NT2/D1 (cell line): ENCODE data around the gene ANKRD45.
"Not testable (repeated sequence)": the region's sequence is repeated elsewhere in the genome, so short reads cannot be mapped to it uniquely, and the experiment has no call there.

ENCODE experiments used
- DNase-seq: peaks from one replicate; pipeline ENCODE4 v3.0.0-alpha.2; 2011; ENCODE audit warnings: low read depth, low spot score
- H3K27me3 ChIP-seq: 2 replicates; pipeline ENCODE4 v1.6.0; 2011; ENCODE audit warnings: mild to moderate bottlenecking; ENCODE audit not compliant: insufficient read length, insufficient read depth
- H3K36me3 ChIP-seq: 2 replicates; pipeline ENCODE4 v1.6.1; 2011; ENCODE audit warnings: mild to moderate bottlenecking, low read length, mixed read lengths; ENCODE audit not compliant: insufficient read depth, insufficient read length
- H3K4me1 ChIP-seq: 2 replicates; pipeline ENCODE4 v1.5.1; 2011; ENCODE audit not compliant: insufficient read depth, insufficient read length
- H3K4me3 ChIP-seq: 2 replicates; pipeline ENCODE4 v1.5.1; 2011; ENCODE audit warnings: low read depth; ENCODE audit not compliant: insufficient read length
- H3K9ac ChIP-seq: 2 replicates; pipeline ENCODE4 v1.6.0; 2011; ENCODE audit warnings: low read depth; ENCODE audit not compliant: insufficient read length
- H3K9me3 ChIP-seq: 2 replicates; pipeline ENCODE4 v1.5.1; 2011; ENCODE audit warnings: mild to moderate bottlenecking, low read length; ENCODE audit not compliant: insufficient read depth
- SUZ12 ChIP-seq: IDR thresholded peaks from 2 replicates; pipeline ENCODE4 v1.6.1; 2011; ENCODE audit not compliant: insufficient read length, insufficient read depth; ENCODE audit errors: extremely low read depth
- YY1 ChIP-seq: IDR thresholded peaks from 2 replicates; pipeline ENCODE4 v1.6.1; 2011; ENCODE audit not compliant: insufficient read length, insufficient read depth
- ZNF274 ChIP-seq: IDR thresholded peaks from 2 replicates; pipeline ENCODE4 v1.6.1; 2011; ENCODE audit warnings: mild to moderate bottlenecking, low read depth, low read length

Gene ANKRD45

DNA sequence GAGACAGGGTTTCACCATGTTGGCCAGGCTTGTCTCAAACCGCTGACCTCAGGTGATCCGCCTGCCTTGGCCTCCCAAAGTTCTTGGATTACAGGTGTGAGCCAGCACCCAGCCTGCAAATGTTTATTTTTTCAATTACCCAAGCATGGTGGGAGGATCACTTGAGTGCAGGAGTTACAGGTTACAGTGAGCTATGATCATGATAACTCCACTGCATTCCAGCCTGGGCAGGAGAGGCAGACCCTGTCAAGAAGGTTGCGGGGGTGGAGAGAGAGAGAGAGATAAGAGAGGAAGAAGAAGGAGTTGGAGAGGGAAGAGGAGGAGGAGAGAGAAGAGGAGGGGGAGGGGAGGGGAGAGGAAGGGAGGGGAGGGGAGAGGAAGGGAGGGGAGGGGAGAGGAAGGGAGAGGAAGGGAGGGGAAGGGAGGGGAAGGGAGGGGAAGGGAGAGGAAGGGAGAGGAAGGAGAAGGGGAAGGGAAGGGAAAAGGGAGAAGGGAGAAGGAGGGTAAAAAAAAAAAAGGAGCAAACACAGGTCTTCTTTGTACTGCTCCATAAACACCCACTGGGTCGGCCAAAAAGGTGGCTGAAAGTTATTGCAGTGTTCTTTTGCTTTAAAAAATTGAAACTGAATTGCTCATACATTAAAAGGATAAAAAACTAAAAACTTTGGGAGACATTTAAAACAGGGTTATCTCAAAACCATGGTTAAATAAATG is 61.0 kb downstream of the ANKRD45 start:
- Histone ChIP-seq H3K9ac (no peak overlapping the region), H3K36me3 (no peaks in the 10 kb centered on the region), H3K4me3 (no peak overlapping the region), H3K9me3 (peaks cover 26% of the 10 kb centered on the region), H3K27me3 (no peaks in the 10 kb centered on the region), H3K4me1 (no peaks in the 10 kb centered on the region)
- DNase-seq, result no peak
- TF ChIP-seq YY1, result no peak
- no peak for TF ChIP-seq ZNF274
- no peak for TF ChIP-seq SUZ12

GRCh38 chr1:173603056-173603591 is 66.5 kb downstream of the ANKRD45 start, which contains the start of gene SLC9C2:
TSS of gene SLC9C2 (minus strand) at chr1:173603072. CDS start at chr1:173601776, 1,296 bp downstream.
- TF ChIP-seq YY1, result no peak
- TF ChIP-seq SUZ12, result no peak
- TF ChIP-seq ZNF274, result no peak
- H3K9me3 ChIP-seq, result no peaks in the 10 kb centered on the region; the same call in 1 of the 2 replicates
- H3K27me3 ChIP-seq, result no peaks in the 10 kb centered on the region
- H3K9ac ChIP-seq, result no peak within 1 kb of the TSS
- no peaks in the 10 kb centered on the region for H3K36me3 ChIP-seq
- H3K4me3 ChIP-seq, result no peak within 1 kb of the TSS
- DNase-seq, result no peak
- no peaks in the 10 kb centered on the region for H3K4me1 ChIP-seq

- Histone ChIP-seq H3K9me3 (no peaks in the 10 kb centered on the region), H3K27me3 (no peaks in the 10 kb centered on the region), H3K36me3 (no peaks in the 10 kb centered on the region), H3K9ac (no peak overlapping the region), H3K4me1 (no peaks in the 10 kb centered on the region), H3K4me3 (no peak overlapping the region)
- no peak for DNase-seq
- no peak for TF ChIP-seq SUZ12
- no peak for TF ChIP-seq ZNF274
- TF ChIP-seq YY1, result no peak
These were observed 68.1 kb downstream of the ANKRD45 start for GRCh38 chr1:173601588-173601987.

GRCh38 chr1:173596097-173596825 is 73.4 kb downstream of the ANKRD45 start:
- H3K4me1 ChIP-seq, result no peaks in the 10 kb centered on the region
- no peak overlapping the region for H3K9ac ChIP-seq
- H3K27me3 ChIP-seq, result no peaks in the 10 kb centered on the region
- no peak overlapping the region for H3K4me3 ChIP-seq
- DNase-seq, result no peak
- no peak for TF ChIP-seq SUZ12
- no peak for TF ChIP-seq ZNF274
- no peak for TF ChIP-seq YY1
- H3K9me3 ChIP-seq, result 0 out of 2 replicates have a peak, but pooled peaks cover 6% of the 10 kb centered on the region
- no peaks in the 10 kb centered on the region for H3K36me3 ChIP-seq

DNA sequence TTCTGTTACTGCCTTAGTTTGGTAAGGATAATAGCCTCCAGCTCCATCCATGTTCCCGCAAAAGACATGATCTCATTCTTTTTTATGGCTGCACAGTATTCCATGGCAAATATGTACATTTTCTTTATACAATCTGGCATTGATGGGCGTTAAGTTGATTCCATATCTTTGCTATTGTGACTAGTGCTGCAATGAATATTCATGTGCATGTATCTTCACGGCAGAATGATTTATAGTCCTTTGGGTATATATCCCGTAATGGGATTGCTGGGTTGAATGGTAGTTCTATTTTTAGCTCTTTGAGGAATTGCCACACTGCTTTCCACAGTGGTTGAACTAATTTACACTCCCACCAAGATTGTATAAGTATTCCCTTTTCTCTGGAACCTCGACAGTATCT is 78.5 kb downstream of the ANKRD45 start:
- not testable (repeated sequence) for H3K36me3 ChIP-seq, DNase-seq, H3K4me3 ChIP-seq, H3K4me1 ChIP-seq, H3K9ac ChIP-seq, H3K9me3 ChIP-seq, H3K27me3 ChIP-seq

DNA sequence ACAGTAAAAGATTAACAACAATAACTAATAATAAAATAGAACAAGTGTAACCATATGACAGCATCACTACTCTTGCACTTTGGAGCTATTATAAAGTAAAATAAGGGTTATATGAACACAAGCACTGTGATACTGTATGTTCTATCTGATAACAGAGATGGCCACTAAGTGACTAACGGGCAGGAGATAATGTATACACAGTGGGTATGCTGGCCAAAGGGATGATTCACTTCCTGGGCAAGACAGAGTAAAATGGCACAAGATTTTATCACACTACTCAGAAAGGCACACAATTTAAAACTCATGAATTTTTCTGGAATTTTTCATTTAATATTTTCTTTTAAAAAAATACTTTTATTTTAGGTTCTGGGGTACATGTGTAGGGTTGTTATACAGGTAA is 79.1 kb downstream of the ANKRD45 start:
- H3K9ac ChIP-seq, result no peak overlapping the region
- H3K4me3 ChIP-seq, result no peak overlapping the region
- no peak for DNase-seq
- H3K4me1 ChIP-seq, result no peaks in the 10 kb centered on the region
- no peaks in the 10 kb centered on the region for H3K36me3 ChIP-seq
- no peak for TF ChIP-seq YY1
- TF ChIP-seq SUZ12, result no peak
- TF ChIP-seq ZNF274, result no peak
- H3K27me3 ChIP-seq, result no peaks in the 10 kb centered on the region
- H3K9me3 ChIP-seq, result no peaks in the 10 kb centered on the region

DNA sequence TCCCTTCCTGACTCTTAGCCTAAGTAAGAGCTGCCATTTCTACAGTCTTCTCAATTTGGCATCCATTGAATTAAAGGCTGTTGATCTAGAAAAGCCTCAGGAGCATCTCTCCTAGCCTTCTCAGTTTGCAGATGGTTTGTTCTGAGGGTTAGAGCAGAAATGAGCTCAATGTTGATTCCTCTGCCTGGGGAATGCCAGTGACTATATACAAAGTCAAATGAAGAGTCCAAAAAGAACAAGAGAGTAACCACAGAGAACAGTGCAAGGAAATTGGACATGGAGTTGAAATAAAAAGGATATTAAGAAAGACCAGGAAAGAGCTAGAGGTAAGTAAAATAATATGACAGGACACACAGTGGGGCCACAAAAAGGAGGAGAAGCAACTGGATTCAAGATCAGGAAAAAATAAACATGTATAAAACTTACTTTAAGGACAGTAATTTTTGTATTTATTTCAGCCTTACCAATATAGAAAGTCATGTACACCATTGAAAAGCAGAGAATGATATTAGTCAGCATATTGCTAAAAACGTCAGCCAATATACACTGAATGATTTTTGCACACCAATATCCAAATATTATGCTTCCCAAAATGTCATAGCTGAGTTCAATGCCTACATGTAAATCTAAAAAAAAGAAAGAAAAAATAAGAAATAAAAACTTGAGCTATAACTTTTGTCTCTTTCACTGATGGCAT is 88.1 kb downstream of the ANKRD45 start:
- no peaks in the 10 kb centered on the region for H3K4me1 ChIP-seq
- no peak for TF ChIP-seq SUZ12
- TF ChIP-seq ZNF274, result no peak
- no peak for TF ChIP-seq YY1
- H3K4me3 ChIP-seq, result no peak overlapping the region
- no peaks in the 10 kb centered on the region for H3K27me3 ChIP-seq
- H3K9ac ChIP-seq, result no peak overlapping the region
- H3K36me3 ChIP-seq, result no peaks in the 10 kb centered on the region
- H3K9me3 ChIP-seq, result no peaks in the 10 kb centered on the region
- DNase-seq, result no peak
